ENCODE data around the gene SF3A1.

DNA sequence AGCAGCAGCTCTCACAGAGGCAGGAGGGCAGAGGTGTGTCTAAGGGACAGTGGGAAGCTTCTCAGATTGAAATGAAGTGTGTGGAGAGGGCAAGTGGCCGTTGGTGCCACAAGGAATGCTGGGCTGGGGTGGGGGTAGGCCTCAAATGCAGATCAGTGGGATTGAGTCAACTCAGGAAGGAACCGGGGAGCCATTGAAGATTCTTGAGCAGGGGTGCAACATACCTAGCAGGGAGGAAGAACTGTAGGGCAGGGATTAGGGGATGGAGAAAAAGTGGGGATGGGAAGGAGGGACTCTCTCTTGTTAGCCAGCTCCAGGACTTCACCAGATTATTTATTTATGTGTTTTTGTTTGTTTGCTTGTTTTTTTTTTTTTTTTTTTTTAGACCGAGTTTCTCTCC, 37.2 kb upstream of the SF3A1 start:
- TF ChIP-seq ELF4 (IDR thresholded peaks at IDR 0.05) (no peak), HDGF (IDR thresholded peaks at IDR 0.05; ENCODE audit: borderline replicate concordance) (no peak), SUZ12 (IDR thresholded peaks at IDR 0.05) (no peak), SP1 (IDR thresholded peaks at IDR 0.05) (no peak), FOXK2 (IDR thresholded peaks at IDR 0.05) (no peak), NFRKB (IDR thresholded peaks at IDR 0.05) (no peak), FOXM1 (IDR thresholded peaks at IDR 0.05; ENCODE audit: borderline replicate concordance) (no peak), FOXA1 (IDR thresholded peaks at IDR 0.05) (no peak), BHLHE40 (IDR thresholded peaks at IDR 0.05; ENCODE audit: borderline replicate concordance) (no peak), L3MBTL2 (conservative IDR thresholded peaks at IDR 0.05) (no peak)
- TF ChIP-seq, protein P1, sequence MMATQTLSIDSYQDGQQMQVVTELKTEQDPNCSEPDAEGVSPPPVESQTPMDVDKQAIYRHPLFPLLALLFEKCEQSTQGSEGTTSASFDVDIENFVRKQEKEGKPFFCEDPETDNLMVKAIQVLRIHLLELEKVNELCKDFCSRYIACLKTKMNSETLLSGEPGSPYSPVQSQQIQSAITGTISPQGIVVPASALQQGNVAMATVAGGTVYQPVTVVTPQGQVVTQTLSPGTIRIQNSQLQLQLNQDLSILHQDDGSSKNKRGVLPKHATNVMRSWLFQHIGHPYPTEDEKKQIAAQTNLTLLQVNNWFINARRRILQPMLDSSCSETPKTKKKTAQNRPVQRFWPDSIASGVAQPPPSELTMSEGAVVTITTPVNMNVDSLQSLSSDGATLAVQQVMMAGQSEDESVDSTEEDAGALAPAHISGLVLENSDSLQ (IDR thresholded peaks at IDR 0.05), result no peak
